ENCODE data around the gene CLPSL1.

Gene CLPSL1

DNA sequence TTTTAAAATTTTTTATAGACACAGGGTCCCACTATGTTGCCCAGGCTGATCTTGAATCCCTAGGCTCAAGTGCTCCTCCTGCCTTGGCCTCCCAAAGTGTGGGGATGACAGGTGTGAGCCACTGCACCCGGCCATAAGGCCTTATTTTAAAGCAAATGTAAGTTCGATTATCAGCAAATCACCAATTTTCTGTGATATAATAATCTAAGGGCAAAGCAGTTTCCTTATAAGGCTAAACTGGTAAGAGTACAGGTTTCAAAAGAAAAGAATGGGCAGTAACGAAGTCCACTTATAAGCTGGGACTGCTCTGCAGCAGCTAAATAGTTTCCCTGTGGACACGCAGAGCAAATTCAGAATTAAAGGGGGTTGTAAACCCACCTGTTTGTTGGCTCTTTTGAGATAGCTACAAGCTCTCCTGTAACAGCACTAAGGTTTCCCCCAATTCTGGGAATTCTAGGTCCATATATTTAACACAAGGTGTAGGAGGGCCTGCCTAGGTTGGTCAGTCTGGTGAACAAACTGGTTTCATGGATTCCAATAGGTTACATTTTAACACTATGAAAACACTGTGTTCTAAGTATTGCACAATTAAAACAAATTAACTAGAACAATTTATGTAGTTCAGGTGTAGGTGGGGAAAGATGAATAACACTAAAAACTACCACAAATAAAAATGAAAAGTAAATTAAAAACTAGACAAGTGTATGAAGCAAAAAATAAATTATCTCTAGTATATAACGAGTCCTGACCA, 50.6 kb downstream of the CLPSL1 start:
- Histone ChIP-seq H2AK5ac (ENCODE audit: low read length) (no peak overlapping the region), H3K56ac (ENCODE audit: low read length) (no peak overlapping the region), H2BK15ac (replicated peaks; ENCODE audit: low read depth) (no peak overlapping the region), H3K4ac (ENCODE audit: low read depth, low read length) (no peak overlapping the region), H3K36me3 (ENCODE audit: control insufficient read depth, insufficient read depth, low read length) (peaks cover 2% of the 10 kb centered on the region), H3K4me1 (ENCODE audit: control insufficient read depth, low read depth, low read length) (no peaks in the 10 kb centered on the region), H3K4me3 (ENCODE audit: low read length) (no peak overlapping the region), H3K79me1 (ENCODE audit: low read length) (no peaks in the 10 kb centered on the region), H3K9ac (ENCODE audit: low read length) (no peak overlapping the region), H3K79me2 (ENCODE audit: control insufficient read depth, insufficient read depth, low read length) (no peaks in the 10 kb centered on the region), H4K8ac (ENCODE audit: low read depth, low read length) (no peak overlapping the region), H2BK120ac (ENCODE audit: low read depth, low read length) (no peak overlapping the region), H3K23ac (ENCODE audit: low read length) (no peak overlapping the region), H3K4me2 (ENCODE audit: low read length) (no peak overlapping the region), H3K27ac (ENCODE audit: low read depth, low read length) (no peak overlapping the region), H3K27me3 (ENCODE audit: insufficient read depth, low read length, poor library complexity) (no peaks in the 10 kb centered on the region), H3K18ac (ENCODE audit: low read length) (no peak overlapping the region), H2BK5ac (ENCODE audit: low read length) (no peak overlapping the region), H4K5ac (ENCODE audit: low read length) (no peak overlapping the region)
- WGBS (ENCODE audit: extremely low coverage, insufficient coverage, low lambda C conversion rate): no CpG with 5 or more reads among the region's 5 CpGs
- DNase-seq: no peak

DNA sequence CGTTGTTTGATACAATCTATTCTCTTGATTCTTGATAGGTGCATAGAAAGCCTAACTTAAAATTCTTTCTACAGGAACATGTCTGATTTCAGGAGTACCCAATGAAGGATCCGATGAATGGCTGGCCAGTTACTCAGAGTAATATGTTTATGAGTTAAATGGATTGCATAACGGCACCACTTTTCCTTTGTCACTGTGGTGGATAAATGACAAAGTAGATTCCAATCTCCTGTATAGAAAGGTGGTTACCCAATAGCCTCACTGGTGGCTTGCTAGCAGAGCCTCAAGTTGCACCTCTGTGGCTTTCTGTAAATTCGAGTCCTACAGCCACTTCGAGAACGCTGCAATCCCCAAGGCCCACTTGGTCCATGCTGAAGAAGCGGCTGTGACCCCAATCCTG, 52.7 kb downstream of the CLPSL1 start:
- Histone ChIP-seq H3K9ac (ENCODE audit: low read length) (no peak overlapping the region), H3K27me3 (ENCODE audit: insufficient read depth, low read length, poor library complexity) (no peaks in the 10 kb centered on the region), H2BK15ac (replicated peaks; ENCODE audit: low read depth) (no peak overlapping the region), H3K56ac (ENCODE audit: low read length) (no peak overlapping the region), H3K4ac (ENCODE audit: low read depth, low read length) (no peak overlapping the region), H3K23ac (ENCODE audit: low read length) (no peak overlapping the region), H3K18ac (ENCODE audit: low read length) (no peak overlapping the region), H3K79me2 (ENCODE audit: control insufficient read depth, insufficient read depth, low read length) (no peaks in the 10 kb centered on the region), H3K4me1 (ENCODE audit: control insufficient read depth, low read depth, low read length) (no peaks in the 10 kb centered on the region), H4K8ac (ENCODE audit: low read depth, low read length) (no peak overlapping the region), H2AK5ac (ENCODE audit: low read length) (no peak overlapping the region), H3K79me1 (ENCODE audit: low read length) (no peaks in the 10 kb centered on the region), H4K5ac (ENCODE audit: low read length) (no peak overlapping the region), H2BK5ac (ENCODE audit: low read length) (no peak overlapping the region), H2BK120ac (ENCODE audit: low read depth, low read length) (no peak overlapping the region), H3K4me3 (ENCODE audit: low read length) (no peak overlapping the region), H3K36me3 (ENCODE audit: control insufficient read depth, insufficient read depth, low read length) (peaks cover 5% of the 10 kb centered on the region), H3K4me2 (ENCODE audit: low read length) (no peak overlapping the region), H3K27ac (ENCODE audit: low read depth, low read length) (no peak overlapping the region)
- WGBS (ENCODE audit: extremely low coverage, insufficient coverage, low lambda C conversion rate): no CpG with 5 or more reads among the region's 7 CpGs
- DNase-seq: no peak
